Measurements from ENCODE around the gene CYP2S1. TPM values are rescaled to one million over a fixed set of nuclear protein-coding genes. Genes with fewer than 3 reads are reported as not detected.
A peak's percentile ranks its signal among the peaks of the same experiment; 100 is the strongest.

CYP2S1 gene
- total RNA-seq, 4 donors from 2014 or later: 0.48 to 1.2 TPM; not detected in 2

GRCh38 chr19:41223431-41224234 is 30.6 kb downstream of the CYP2S1 start:
- Histone ChIP-seq H3K36me3 (no peaks in the 10 kb centered on the region), H3K4me3 (no peak overlapping the region), H3K27ac (peak overlapping the region; percentile 49 to 93), H3K27me3 (no peaks in the 10 kb centered on the region), H3K4me1 (peaks cover 0 to 5% of the 10 kb centered on the region in 2 donors), H3K9me3 (no peaks in the 10 kb centered on the region)
- TF ChIP-seq POLR2A (IDR thresholded peaks at IDR 0.05): no peak
- TF ChIP-seq CTCF (IDR thresholded peaks at IDR 0.05): no peak
- intact Hi-C loops (cut with DNase I; ENCODE audit: low total_unique reads): no loop called here
- DNase-seq: no peak

GRCh38 chr19:41224632-41225031 is 31.6 kb downstream of the CYP2S1 start:
- Histone ChIP-seq H3K27ac (peak overlapping the region; percentile 91 to 93), H3K9me3 (no peaks in the 10 kb centered on the region), H3K36me3 (no peaks in the 10 kb centered on the region), H3K27me3 (no peaks in the 10 kb centered on the region), H3K4me3 (no peak overlapping the region), H3K4me1 (peaks cover 0 to 5% of the 10 kb centered on the region in 2 donors)
- intact Hi-C loops (cut with DNase I; ENCODE audit: low total_unique reads): no loop called here
- no peak for TF ChIP-seq CTCF (IDR thresholded peaks at IDR 0.05)
- no peak for TF ChIP-seq POLR2A (IDR thresholded peaks at IDR 0.05)
- DNase-seq: no peak

- DNase-seq: peak; percentile 82 to 90
- peak overlapping the region; percentile 15 to 43 for H3K4me3 ChIP-seq
- H3K4me1 ChIP-seq: peaks cover 0 to 5% of the 10 kb centered on the region in 2 donors
- no peaks in the 10 kb centered on the region for H3K27me3 ChIP-seq
- TF ChIP-seq CTCF (IDR thresholded peaks at IDR 0.05) (no peak), POLR2A (IDR thresholded peaks at IDR 0.05) (peak in 1 of 2 donors; percentile 12)
- no peaks in the 10 kb centered on the region for H3K36me3 ChIP-seq
- H3K9me3 ChIP-seq: no peaks in the 10 kb centered on the region
- intact Hi-C loops (cut with DNase I; ENCODE audit: low total_unique reads): no loop called here
- peak overlapping the region; percentile 91 to 93 for H3K27ac ChIP-seq
These were observed 32.4 kb downstream of the CYP2S1 start for GRCh38 chr19:41225238-41226052.

GRCh38 chr19:41226053-41226873 is 33.2 kb downstream of the CYP2S1 start:
- peak in 2 of 4 experiments; percentile 13 to 21 for TF ChIP-seq CTCF (IDR thresholded peaks at IDR 0.05)
- TF ChIP-seq POLR2A (IDR thresholded peaks at IDR 0.05): peak in 1 of 2 donors; percentile 21
- Histone ChIP-seq H3K4me3 (peak overlapping the region; percentile 21 to 43), H3K27me3 (no peaks in the 10 kb centered on the region), H3K27ac (peak overlapping the region; percentile 91 to 93), H3K9me3 (no peaks in the 10 kb centered on the region), H3K4me1 (peaks cover 0 to 5% of the 10 kb centered on the region in 2 donors), H3K36me3 (no peaks in the 10 kb centered on the region)
- DNase-seq: peak; percentile 79 to 87
- intact Hi-C loops (cut with DNase I; ENCODE audit: low total_unique reads): no loop called here
